OCI-M2 (cell line): ENCODE results near the gene RABGAP1L.
"Not testable (repeated sequence)": the region's sequence is repeated elsewhere in the genome, so short reads cannot be mapped to it uniquely, and the experiment has no call there.

Source experiments
- DNase-seq: peaks from one replicate; lab custom pipeline; 2025; ENCODE audit not compliant: unreplicated experiment; lab: John Stamatoyannopoulos, UW

Gene RABGAP1L

GRCh38 chr1:174159252-174160108 is at the start of gene RABGAP1L:
Gene RABGAP1L (plus strand): TSS chr1:174159520.
- DNase-seq = no peak

DNA sequence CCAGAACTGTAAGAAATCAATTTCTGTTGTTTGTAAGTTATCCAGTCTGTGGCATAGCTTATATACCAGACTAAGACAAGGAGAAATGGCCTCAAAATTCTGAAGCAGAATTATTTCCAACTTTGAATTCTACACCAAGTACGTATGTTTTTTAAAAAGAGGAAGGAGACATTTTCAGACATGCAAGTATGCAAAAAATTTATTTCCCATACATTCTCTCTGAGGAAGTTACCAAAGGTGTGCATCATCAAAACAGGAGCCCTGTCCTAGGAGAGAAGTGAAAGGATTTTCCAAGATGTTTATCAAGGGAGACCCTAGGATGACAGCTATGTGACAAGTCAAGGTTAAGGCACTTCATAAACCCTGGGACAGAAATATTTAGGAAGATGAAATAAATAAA is 49.3 kb upstream of the RABGAP1L start:
- DNase-seq = no peak

DNA sequence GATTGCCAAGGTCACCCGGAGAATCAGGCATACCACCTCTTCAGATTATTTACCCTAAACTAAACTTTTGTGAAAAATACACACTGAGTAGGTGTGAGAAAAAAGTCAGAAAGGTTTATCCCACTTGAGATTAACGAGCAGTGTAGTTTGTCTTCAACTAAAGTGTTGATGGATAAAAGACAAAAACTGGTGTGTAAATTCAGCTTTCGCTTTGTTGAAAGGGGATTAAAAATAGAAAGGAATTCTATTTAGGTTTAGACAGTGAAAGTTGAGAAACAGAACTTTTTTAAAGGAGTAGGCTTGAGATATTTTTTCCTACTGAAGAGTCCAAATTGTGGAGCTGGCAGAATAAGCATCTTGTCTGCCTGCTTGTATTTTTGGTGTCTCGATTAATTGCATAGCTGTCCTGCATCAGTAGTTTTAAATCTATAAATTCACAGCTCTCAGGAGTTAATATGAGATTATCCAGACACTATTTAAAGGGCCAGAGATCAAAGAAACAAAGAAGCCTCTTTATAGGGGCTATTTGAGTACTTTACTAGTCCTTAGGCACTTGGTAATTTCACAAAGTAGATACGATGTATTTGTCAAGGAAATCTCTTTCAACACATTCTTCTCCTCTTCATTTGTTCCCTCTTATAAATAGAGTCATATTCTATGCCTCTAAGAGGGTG is 46.7 kb upstream of the RABGAP1L start:
- DNase-seq = no peak

GRCh38 chr1:174114106-174114505 is 45.2 kb upstream of the RABGAP1L start:
- DNase-seq = no peak

DNA sequence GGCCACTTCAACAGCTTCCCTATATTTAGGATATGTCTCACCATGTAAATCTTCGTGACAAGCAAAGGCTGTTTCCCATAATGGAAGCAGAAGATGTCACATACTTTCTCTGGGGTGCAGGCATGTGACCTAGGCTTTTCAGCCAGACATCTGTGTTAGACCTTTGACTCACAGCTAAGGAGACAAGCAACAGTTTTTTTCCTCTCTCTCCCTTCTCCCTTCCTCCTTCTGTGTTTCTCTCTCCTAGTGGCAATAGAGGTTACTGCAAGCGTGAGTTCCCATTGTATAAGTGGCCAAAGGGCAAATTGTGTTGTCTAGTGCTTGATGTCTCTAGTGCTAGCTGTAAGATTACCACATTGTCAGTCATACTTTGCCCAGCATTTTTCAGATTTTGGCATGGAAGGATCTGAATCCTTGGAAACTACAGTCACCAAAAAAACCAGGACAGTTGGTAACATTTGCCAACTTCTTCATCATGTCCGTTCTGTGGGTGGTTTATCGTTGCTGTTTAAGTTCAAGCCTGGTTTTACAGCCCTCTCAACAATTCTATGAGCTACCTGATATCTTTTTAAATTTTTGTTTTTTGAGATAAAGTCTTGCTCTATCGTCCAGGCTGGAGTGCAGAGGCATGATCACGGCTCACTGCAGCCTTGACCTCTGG is 44.4 kb upstream of the RABGAP1L start:
- DNase-seq = no peak

GRCh38 chr1:174116042-174116441 is 43.3 kb upstream of the RABGAP1L start:
- no peak for DNase-seq

GRCh38 chr1:174118751-174119150 is 40.6 kb upstream of the RABGAP1L start:
- DNase-seq = no peak

DNA sequence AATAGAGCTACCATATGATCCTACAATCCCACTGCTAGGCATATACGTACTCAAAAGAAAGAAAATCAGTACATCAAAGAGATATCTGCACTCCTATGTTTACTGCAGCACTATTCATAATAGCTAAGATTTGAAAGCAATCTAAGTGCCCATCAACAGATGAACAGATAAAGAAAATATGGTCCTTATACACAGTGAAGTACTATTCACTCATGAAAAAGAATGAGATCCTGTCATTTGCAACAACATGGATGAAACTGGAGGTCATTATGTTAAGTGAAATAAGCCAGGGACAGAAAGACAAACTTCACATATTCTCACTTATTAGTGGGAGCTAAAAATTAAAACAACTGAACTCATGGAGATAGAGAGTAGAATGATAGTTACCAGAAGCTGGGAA is 37.0 kb upstream of the RABGAP1L start:
- DNase-seq = not testable (repeated sequence)

- DNase-seq = no peak
These were observed 35.5 kb upstream of the RABGAP1L start for GRCh38 chr1:174123843-174124242.

GRCh38 chr1:174127176-174127575 is 32.1 kb upstream of the RABGAP1L start:
- DNase-seq = not testable (repeated sequence)

GRCh38 chr1:174131032-174131638 is 28.2 kb upstream of the RABGAP1L start:
- no peak for DNase-seq

DNA sequence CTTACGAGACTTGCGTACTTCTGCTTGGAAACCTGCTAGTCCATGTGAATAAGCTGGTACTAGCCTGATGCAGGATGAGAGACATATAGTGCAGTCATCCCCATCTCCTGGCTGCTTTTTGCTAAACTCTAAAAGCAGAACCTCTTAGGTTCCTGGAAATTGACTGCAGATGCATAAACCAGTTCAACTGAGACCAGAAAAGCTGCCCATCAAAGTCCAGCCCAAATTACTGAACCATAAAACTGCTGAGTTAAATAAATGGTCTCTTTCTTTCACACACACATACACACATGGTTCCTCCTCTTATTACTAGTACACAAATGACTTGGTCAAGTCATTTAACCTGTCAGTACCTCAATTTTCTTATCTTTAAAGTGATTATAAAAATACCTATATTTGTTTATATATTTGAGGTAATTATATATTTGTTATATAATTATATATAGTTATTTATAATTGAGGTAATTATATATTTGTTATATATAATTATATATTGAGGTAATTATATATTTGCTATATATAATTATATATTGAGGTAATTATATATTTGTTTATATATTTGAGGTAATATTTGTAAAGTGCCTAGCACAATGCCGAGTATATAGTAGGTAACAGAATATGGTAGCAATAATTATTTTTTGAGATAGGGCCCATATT is 25.2 kb upstream of the RABGAP1L start:
- no peak for DNase-seq

DNA sequence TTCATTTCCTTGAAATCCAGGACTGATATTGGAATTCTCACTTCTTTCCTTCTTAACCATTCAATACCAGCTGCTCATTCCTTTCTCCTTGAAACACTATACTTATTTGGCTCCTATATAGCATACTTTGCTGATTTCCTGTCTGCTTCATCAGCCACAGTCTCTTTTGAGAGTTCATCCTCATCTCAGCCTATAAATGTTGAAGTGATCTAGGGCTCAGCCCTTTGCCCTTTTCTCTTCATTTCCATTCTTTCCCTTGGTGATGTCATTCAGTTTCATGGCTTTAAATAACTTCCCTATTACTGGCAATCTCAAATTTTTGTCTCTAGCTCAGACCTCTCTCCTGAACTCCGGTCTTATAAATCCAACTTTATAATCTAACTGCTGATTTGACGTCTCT is 24.1 kb upstream of the RABGAP1L start:
- DNase-seq = no peak

GRCh38 chr1:174136714-174137113 is 22.6 kb upstream of the RABGAP1L start:
- DNase-seq = no peak

- no peak for DNase-seq
These were observed 16.5 kb upstream of the RABGAP1L start for GRCh38 chr1:174142836-174143235.

DNA sequence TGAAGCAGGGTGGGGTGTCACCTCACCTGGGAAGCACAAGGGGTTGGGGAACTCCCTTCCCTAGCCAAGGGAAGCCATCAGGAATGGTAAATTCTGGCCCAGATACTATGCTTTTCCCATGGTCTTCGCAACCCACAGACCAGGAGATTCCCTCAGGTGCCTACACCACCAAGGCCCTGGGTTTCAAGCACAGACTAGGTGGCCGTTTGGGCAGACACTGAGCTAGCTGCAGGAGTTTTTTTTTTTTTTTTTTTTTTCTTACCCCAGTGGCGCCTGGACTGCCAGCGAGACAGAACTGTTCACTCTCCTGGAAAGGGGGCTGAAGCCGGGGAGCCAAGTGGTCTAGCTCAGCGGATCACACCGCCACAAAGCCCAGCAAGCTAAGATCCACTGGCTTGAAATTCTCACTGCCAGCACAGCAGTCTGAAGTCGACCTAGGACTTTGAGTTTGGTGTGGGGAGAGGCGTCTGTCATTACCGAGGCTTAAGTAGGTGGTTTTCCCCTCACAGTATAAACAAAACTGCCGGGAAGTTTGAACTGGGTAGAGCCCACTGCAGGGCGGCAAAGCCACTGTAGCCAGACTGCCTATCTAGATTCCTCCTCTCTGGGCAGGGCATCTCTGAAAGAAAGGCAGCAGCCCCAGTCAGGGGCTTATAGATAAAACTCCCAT is 15.5 kb upstream of the RABGAP1L start:
- not testable (repeated sequence) for DNase-seq

DNA sequence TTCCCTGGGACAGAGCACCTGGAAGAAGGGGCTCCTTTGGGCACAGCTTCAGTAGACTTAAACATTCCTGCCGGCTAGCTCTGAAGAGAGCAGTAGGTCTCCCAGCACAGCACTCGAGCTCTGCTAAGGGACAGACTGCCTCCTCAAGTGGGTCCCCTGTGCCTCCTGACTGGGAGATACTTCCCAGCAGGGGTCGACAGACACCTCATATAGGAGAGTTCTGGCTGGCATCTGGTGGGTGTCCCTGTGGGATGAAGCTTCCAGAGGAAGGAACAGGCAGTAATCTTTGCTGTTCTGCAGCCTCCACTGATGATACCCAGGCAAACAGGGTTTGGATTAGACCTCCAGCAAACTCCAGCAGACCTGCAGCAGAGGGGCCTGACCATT is 14.9 kb upstream of the RABGAP1L start:
- not testable (repeated sequence) for DNase-seq

- no peak for DNase-seq
These were observed 10.1 kb upstream of the RABGAP1L start for GRCh38 chr1:174149216-174149615.

GRCh38 chr1:174150499-174150898 is 8.8 kb upstream of the RABGAP1L start:
- no peak for DNase-seq

DNA sequence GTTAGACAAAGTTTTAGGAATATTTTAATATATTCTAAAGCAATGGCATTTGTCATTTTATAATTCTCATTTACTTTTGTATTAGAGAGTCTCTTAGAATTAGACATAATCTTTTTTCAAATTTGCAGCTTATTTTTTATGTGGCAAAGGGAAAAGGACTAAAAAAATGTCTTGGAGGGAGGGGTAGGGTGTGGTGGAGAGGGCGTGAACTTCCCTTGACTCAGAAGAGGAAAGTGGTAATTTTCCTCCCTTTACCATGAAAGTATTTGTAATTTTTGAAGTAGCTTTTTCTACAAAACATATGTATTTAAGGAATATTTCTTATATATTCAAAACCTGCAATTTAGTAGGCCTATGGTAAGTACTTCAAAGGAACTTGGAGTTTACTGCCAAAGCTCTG is 6.9 kb upstream of the RABGAP1L start:
- DNase-seq = no peak
